DMS153 treated with DMSO at 0.1 percent for 48 hours (cell line): ENCODE measurements around the gene KRTAP5-9.
A peak's percentile ranks its signal among the peaks of the same experiment; 100 is the strongest.
"Not testable (repeated sequence)": the region's sequence is repeated elsewhere in the genome, so short reads cannot be mapped to it uniquely, and the experiment has no call there.

Source experiments
- DNase-seq: peaks from one replicate; lab custom pipeline; 2025; ENCODE audit not compliant: unreplicated experiment; lab: John Stamatoyannopoulos, UW

KRTAP5-9 gene

DNA sequence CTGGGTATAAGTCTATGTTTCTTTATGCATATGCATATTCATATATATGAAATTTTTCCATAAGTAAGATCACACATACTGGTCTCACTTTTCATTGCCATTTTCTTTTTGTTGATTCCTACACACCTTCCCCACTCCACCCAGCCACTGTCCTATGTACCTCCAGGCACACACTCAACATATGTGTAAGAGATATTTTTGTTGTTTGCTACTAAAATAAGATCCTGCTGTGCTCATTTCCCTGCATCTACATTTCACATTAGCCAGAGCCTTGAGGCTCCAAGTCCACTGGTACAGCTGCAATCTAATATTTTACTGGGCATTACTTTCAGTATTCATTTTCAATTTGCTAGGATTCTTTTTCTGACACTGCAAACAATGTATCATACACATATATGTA is 9.0 kb downstream of the KRTAP5-9 start:
- DNase-seq = no peak

DNA sequence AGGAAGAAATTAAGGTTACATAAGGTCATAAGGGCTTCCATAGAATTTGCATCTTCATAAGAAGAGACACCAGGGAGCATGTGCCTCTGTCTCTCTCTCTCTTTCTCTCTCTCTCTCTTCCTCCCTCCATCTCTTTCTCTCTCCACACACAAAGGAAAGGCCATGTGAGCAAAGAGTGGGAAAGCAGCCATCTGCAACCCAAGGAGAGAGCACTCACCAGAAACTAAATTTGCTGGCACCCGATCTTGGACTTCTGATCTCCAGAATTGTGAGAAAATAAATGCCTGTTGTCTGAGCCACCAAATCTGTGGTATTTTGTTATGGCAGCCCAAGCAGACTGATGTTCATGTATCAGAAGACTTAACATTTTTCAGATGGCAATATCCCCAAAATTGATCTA is 10.8 kb downstream of the KRTAP5-9 start:
- DNase-seq = no peak

DNA sequence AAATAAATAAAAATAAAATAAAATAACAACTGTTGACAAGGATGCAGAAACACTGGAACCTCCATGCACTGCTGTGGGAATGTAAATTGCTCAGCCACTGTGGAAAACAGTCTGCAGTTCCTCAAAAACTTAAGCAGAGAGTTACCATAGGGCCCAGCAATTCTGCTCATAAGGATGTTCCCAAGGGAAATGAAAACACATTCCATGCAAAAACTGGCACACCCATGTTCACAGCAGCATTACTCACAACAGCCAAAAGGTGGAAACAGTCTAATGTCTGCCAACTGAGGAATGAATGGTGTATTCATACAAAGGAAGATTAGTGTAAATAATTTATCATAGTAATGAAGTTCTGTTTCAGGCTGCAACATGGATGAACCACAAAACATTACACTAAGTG is 13.9 kb downstream of the KRTAP5-9 start:
- no peak for DNase-seq

DNA sequence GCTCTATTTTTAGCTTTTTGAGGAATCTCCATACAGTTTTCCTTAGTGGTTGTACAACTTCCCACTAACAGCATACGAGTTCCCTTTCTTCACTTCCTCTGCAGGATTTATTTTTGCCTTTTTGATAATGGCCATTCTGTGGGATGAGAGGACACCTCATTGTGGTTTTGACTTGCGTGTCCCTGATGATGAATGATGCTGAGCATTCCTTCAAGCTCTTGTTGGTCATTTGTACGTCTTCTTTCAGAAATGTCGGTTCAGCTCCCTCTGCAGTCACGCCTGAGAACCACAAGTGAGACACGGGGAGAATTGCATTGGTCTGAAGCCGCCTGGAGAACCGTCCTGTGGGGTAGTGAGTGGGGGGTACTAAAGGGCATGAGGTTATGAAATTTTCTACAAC is 15.2 kb downstream of the KRTAP5-9 start:
- no peak for DNase-seq

DNA sequence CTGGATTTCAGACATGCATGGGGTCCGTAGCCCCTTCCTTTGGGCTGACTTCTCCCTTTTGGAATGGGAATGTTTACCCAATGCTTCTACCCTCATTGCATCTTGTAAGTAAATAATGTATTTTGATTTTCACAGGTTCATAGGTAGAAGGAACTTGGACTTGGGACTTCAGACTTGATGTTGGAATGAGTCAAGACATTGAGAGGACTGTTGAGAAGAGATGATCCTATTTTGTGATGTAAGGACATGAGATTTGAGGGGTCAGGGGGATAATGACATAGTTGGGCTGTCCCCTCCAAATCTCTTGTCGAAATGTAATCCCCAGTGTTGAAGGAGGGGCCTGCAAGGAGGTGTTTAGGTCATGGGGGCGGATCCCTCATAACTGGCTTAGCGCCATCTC is 16.2 kb downstream of the KRTAP5-9 start:
- no peak for DNase-seq

DNA sequence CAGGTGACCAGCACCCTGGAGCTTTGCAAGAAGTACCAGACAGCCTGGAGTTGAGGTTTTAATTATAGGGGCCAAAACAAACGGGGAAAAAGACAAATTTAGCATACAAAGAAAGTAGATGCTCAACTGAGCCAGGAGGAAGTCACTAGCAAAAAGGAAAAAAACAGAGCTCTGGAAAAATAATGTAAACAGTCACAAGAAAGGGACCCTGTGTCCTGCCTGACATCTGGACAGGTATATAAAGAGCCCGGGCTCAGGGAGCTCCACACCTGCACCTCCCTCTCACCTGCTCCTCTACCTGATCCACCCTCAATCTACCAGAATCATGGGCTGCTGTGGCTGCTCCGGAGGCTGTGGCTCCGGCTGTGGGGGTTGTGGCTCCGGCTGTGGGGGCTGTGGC is 17.0 kb downstream of the KRTAP5-9 start, which contains the start of gene KRTAP5-10:
Gene KRTAP5-10, plus strand, starts transcription at position 301 of the 400 bp plus-strand sequence. Its CDS starts 25 bp downstream, at position 326.
- DNase-seq = no peak

DNA sequence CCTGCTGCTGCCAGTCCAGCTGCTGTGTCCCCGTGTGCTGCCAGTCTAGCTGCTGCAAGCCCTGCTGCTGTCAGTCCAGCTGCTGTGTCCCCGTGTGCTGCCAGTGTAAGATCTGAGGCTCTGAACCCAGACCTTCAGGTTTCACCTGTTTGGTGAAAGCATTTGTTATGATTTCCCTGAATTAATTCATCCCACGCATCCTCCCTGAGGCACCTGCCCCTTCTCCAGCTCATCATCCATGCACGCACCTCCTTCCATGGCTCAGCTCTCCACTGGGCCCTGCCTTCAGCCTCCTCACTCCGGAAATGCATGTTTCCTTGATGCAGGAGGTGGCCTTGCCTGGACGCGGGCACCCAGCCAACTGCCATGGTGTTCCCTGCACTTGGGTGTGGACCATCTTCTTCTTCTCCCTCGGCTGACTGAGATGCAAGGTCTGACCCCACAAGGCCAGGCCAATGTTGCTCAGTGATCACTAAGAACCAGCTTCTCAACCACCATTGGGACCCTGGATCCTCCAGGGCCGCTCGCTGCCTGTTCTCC is 17.9 kb downstream of the KRTAP5-9 start:
- DNase-seq = no peak

DNA sequence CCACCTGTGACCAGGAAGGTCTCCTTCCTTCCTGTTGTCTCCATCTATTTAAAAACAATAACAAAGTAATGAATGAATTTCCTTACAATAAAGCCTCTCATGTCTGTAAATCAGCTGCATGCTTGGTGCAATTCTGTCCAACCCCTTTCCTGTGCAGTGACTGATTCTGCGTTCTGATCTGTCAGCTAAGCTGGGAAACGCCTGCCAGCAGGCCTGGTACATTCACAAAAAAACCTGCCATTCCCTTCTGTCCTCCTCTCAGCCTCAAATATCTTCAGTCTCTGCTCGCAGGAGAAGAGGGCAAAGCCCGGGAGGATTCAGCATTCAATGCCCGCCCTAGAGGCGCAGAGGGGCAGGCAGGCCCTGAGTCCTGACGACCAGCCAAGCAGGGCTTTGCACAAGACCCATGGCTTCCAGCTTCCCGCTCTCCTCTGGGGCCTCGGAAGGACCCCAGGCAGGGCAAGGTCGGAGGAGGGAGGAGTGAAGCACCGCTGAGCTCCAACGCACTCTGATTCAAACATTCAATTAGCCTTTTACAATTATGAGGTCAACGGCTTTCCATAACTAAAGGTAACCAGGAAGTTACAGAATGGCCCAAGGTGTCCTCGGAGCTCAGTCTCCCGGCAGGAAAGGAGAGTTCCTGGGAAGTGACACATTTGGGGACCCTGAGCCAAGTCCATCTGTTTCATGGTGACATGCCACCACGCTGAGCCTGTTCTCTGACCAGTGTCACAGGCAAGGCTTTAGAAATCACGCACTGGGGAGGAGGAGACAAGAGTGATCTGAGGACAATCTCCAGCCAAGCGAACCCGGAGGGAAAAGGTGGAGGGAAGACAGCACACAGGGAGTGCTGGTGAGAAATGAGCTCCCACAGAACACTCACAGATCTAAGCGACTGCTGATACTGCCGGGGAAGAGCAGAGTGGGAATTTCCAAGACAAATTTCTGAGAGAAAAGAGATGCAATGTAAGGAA is 18.7 kb downstream of the KRTAP5-9 start:
- not testable (repeated sequence) for DNase-seq

DNA sequence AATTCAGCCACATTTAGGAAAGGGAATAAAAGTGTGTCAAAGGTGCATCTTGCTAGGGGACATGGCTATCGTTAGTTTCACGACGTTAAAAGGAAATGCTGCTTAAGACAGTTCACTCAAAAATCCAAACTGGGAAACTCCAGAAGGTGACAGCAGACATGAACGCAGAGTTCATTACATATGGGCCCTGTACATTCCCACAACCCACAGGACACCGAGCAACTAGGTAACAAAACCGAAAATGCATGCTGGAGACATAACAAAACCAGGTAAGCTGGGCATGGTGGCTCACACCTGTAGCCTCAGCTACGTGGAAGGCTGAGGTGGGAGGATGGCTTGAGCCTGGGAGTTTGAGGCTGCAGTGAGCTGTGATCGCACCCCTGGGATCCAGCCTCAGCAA is 19.4 kb downstream of the KRTAP5-9 start:
- DNase-seq = not testable (repeated sequence)

DNA sequence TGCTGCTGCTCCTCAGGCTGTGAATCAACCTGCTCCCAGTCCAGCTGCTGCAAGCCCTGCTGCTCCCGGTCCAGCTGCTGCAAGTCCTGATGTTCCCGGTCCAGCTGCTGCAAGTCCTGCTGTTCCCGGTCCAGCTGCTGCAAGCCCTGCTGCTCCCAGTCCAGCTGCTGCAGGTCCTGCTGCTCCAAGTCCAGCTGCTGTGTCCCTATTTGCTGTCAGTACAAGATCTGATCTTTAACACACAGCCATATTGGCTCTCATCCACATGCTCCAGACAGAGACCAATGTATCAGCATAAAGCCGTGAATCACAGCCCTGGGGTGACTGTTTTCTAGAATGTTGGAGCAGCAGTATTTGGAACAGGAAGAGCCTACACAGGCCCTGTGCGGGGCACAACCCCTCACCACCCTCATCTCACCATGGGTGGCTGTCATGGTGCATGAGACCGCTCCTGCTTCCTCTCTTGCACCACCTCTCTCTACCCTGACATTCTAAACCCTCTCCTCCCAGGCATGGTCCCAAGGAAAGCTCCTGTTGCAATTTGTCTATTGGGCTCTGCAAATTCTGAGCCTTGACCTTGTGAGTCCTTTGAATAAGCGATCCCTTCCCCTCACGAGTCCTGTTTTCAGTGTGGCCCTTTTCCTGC is 20.6 kb downstream of the KRTAP5-9 start:
- DNase-seq = no peak

DNA sequence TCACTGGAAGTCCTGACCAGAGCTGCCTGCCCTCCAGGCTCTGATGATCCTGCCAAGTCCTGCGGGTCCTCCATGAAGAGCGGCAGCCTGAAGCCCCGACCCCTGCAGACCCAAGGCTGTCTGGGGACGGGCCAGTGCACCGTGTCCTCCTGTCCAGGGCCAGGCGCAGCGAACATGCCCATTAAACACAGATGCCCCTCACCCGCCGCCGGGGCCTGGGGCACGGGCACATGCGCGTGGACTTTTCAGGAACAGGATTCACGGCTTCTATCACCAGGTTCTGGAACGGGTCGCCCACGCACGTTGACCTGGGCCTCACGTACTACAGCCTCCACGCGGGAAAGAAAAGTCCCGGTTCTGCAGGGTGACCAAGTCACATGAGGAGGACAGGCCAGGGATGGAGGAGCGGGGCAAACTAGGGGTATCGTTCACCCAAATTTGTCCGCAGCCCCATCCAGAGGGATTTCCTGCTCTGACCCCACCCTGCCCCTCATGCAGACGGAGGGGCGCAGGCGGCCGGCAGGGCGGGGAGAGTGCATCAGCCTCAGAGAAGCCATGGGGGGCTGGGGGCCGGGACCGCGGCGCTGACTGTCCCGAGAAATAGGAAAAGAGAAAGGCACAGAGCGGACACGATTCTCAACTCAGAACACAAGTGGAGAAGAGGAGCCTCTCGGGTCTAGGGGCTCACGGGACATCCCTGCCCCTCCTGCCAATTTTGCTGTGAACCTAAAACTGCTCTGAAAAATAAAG is 23.1 kb downstream of the KRTAP5-9 start:
- DNase-seq = not testable (repeated sequence)

DNA sequence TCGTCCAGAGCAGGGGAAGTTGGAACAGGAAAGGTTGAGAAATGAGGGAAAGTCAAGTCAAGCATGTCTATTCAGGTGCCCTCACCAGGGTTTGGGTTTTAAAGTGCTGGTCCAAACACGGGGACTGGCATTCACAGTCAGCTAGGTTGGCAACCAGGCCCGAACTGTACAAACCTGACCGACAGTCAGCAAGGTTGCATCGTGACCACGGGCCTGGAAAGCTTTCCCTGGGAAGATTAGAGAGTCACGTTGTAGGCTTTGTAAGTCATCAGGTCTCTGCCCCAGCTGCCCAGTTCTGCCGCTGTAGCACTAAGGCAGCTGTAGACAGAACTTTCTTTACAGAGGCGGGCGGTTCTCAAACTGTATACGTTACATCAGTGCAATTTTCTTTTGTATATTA is 24.6 kb downstream of the KRTAP5-9 start:
- DNase-seq = no peak

DNA sequence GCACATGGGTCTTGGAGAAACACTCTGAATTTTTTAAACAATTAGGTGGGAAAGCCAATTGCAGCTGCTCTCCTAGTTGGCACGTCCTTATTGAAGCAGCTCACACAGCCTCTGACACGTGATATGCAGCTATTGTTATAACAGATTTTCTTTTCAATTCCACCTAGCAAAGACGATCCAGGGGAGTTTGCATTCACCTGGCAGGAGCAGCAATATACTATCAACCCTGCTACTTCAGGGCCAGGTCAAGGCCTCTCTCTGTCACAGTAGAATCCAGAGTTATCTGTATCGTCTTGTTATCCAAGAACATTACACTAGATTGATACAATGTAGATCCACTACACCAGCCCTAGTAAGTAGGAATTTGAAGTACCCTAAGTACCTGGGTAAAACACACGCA is 26.2 kb downstream of the KRTAP5-9 start:
- no peak for DNase-seq

DNA sequence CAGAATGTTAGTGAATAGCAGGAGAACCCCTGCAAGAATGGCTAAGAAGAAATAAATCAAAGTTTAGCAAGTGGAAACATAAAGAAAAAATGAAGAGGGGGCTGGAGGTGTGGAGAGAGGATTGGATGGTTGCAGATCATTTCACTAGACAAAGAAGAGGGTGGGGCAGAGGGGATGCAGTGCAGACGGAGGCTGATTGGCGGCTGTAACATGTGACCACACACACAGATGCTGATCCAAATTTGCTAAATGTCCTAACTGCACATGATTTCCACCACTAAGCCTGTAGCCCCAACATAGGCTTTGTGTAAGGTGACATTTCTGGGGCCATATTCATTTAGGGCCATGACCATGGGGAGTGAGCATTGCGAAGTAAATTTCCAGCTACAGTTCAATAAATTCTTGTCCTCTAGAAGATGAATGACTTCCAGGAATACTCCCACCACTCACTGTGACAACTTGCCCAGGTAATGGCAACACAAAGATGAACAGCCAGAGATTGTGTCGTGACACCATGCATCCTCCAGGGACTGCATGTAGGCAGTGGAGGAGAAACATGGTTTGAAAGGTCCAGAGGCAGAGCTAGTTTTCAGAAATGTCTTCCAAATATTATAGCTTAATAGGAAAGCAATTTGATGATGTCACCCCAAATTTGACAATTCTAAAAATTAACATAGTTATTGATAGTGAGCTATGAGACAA is 27.7 kb downstream of the KRTAP5-9 start:
- DNase-seq = no peak

DNA sequence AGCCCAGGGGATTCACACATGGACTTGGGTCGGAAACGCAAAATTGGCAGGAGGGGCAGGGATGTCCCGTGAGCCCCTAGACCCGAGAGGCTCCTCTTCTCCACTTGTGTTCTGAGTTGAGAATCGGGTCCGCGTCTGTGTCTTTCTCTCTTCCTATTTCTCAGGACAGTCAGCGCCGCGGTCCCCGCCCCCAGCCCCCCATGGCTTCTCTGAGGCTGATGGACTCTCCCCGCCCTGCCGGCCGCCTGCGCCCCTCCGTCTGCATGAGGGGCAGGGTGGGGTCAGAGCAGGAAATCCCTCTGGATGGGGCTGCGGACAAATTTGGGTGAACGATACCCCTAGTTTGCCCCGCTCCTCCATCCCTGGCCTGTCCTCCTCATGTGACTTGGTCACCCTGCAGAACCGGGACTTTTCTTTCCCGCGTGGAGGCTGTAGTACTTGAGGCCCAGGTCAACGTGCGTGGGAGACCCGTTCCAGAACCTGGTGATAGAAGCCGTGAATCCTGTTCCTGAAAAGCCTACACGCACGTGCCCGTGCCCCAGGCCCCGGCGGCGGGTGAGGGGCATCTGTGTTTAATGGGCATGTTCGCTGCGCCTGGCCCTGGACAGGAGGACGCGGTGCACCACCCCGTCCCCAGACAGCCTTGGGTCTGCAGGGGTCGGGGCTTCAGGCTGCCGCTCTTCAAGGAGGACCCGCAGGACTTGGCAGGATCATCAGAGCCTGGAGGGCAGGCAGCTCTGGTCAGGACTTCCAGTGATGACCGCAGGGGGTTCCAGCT is 28.7 kb downstream of the KRTAP5-9 start:
- not testable (repeated sequence) for DNase-seq

DNA sequence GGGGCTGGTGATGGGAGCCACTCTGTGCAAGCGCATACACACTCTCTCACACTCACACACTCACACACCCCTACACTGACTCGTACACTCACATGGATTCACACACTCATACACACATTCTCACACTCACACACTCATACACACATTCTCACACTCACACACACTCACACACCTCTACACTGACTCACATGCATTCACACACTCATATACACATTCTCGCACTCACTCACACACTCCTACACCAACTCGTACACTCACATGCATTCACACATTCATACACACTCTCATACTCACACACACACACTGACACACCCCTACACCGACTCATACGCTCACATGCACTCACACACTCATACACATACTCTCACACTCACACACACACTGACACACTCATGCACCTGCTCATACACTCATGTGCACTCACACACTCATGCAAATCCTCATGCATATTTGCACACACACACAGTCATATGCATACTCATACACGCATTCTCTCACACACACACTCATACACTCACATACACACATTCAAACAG is 29.3 kb downstream of the KRTAP5-9 start:
- DNase-seq = no peak

DNA sequence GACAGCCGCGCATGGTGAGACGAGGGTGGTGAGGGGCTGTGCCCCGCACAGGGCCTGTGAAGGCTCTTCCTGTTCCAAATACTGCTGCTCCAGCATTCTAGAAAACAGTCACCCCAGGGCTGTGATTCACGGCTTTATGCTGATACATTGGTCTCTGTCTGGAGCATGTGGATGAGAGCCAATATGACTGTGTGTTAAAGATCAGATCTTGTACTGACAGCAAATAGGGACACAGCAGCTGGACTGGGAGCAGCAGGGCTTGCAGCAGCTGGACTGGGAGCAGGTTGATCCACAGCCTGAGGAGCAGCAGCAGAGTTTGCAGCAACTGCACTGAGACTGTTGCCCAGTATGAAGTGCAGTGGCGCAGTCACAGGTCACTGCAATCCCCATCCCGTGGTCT is 31.3 kb downstream of the KRTAP5-9 start:
- DNase-seq = not testable (repeated sequence)

DNA sequence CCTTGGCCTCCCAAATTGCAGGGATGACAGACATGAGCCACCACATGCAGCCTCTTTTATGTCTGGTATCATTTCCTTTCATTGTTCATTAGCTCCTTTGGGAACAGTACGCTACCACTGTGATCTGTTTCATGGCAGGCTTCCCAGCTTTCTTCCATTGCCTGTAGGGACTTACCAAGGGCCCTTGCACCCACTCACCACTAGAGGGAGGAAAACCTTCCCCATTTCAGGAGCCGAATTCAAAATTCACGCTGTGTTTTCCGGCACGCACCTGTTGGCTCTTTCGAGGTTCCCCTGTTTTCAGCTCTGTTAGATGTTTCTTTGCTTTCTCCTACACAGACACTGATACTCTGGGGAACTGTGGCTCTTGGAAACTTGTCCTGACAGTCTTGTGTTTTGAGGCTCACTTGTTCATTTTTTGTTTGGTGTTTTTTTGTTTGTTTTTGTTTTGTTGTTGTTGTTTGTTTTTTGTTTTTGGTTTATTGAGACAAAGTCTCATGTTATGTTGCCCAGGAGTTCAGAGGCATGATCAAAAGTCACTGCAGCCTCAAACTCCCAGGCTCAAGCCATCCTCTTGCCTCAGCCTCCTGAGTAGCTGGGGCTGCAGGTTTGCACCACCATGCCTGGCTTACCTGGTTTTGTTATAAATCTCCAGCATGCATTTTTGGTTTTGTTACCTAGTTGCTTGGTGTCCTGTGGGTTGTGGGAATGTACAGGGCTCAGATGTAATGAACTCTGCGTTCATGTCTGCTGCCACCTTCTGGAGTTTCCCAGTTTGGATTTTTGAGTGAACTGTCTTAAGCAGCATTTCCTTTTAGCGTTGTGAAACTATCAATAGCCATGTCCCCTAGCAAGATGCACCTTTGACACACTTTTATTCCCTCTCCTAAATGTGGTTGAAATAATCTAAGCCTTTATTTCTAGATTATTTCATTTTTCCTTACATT is 32.1 kb downstream of the KRTAP5-9 start:
- peak; percentile 57 for DNase-seq
